ENCODE results near the gene TRMT10C.
"Not testable (repeated sequence)": the region's sequence is repeated elsewhere in the genome, so short reads cannot be mapped to it uniquely, and the experiment has no call there.

The TRMT10C gene

GRCh38 chr3:101544161-101544850 lies 17.4 kb upstream of the TRMT10C start:
- H3K27ac ChIP-seq (ENCODE audit: low read depth, low read length) = no peak overlapping the region
- no peaks in the 10 kb centered on the region for H3K27me3 ChIP-seq (ENCODE audit: control insufficient read depth in 5 of 5, insufficient read depth in 4 of 5, low read length in 5 of 5)
- H3K9ac ChIP-seq (ENCODE audit: low read length in 5 of 5) = no peak overlapping the region
- H3K36me3 ChIP-seq (ENCODE audit: control insufficient read depth in 5 of 5, insufficient read depth in 5 of 5, low read length in 5 of 5) = no peaks in the 10 kb centered on the region
- no peaks in the 10 kb centered on the region for H3K9me3 ChIP-seq (ENCODE audit: control insufficient read depth in 5 of 5, low read length in 5 of 5)
- H3K4me3 ChIP-seq (ENCODE audit: low read depth in 1 of 5, low read length in 5 of 5) = no peak overlapping the region
- no peaks in the 10 kb centered on the region for H3K4me1 ChIP-seq (ENCODE audit: control insufficient read depth in 5 of 5, insufficient read depth in 5 of 5, low read length in 5 of 5)

- H3K36me3 ChIP-seq (ENCODE audit: control insufficient read depth in 5 of 5, insufficient read depth in 5 of 5, low read length in 5 of 5) = no peaks in the 10 kb centered on the region
- no peak overlapping the region for H3K27ac ChIP-seq (ENCODE audit: low read depth, low read length)
- H3K9ac ChIP-seq (ENCODE audit: low read length in 5 of 5) = no peak overlapping the region
- H3K9me3 ChIP-seq (ENCODE audit: control insufficient read depth in 5 of 5, low read length in 5 of 5) = no peaks in the 10 kb centered on the region
- no peaks in the 10 kb centered on the region for H3K27me3 ChIP-seq (ENCODE audit: control insufficient read depth in 5 of 5, insufficient read depth in 4 of 5, low read length in 5 of 5)
- H3K4me3 ChIP-seq (ENCODE audit: low read depth in 1 of 5, low read length in 5 of 5) = no peak overlapping the region
- no peaks in the 10 kb centered on the region for H3K4me1 ChIP-seq (ENCODE audit: control insufficient read depth in 5 of 5, insufficient read depth in 5 of 5, low read length in 5 of 5)
Measured at GRCh38 chr3:101548527-101549105, 13.1 kb upstream of the TRMT10C start.

GRCh38 chr3:101549473-101549872 lies 12.2 kb upstream of the TRMT10C start:
- no peak overlapping the region for H3K9ac ChIP-seq (ENCODE audit: low read length in 5 of 5)
- no peak overlapping the region for H3K4me3 ChIP-seq (ENCODE audit: low read depth in 1 of 5, low read length in 5 of 5)
- no peak overlapping the region for H3K27ac ChIP-seq (ENCODE audit: low read depth, low read length)
- no peaks in the 10 kb centered on the region for H3K4me1 ChIP-seq (ENCODE audit: control insufficient read depth in 5 of 5, insufficient read depth in 5 of 5, low read length in 5 of 5)
- H3K9me3 ChIP-seq (ENCODE audit: control insufficient read depth in 5 of 5, low read length in 5 of 5) = no peaks in the 10 kb centered on the region
- no peaks in the 10 kb centered on the region for H3K36me3 ChIP-seq (ENCODE audit: control insufficient read depth in 5 of 5, insufficient read depth in 5 of 5, low read length in 5 of 5)
- H3K27me3 ChIP-seq (ENCODE audit: control insufficient read depth in 5 of 5, insufficient read depth in 4 of 5, low read length in 5 of 5) = no peaks in the 10 kb centered on the region

GRCh38 chr3:101551359-101552081 lies 10.1 kb upstream of the TRMT10C start:
- H3K36me3 ChIP-seq (ENCODE audit: control insufficient read depth in 5 of 5, insufficient read depth in 5 of 5, low read length in 5 of 5); H3K4me1 ChIP-seq (ENCODE audit: control insufficient read depth in 5 of 5, insufficient read depth in 5 of 5, low read length in 5 of 5); H3K27me3 ChIP-seq (ENCODE audit: control insufficient read depth in 5 of 5, insufficient read depth in 4 of 5, low read length in 5 of 5); H3K4me3 ChIP-seq (ENCODE audit: low read depth in 1 of 5, low read length in 5 of 5); H3K27ac ChIP-seq (ENCODE audit: low read depth, low read length); H3K9me3 ChIP-seq (ENCODE audit: control insufficient read depth in 5 of 5, low read length in 5 of 5); H3K9ac ChIP-seq (ENCODE audit: low read length in 5 of 5): not testable (repeated sequence)

GRCh38 chr3:101553381-101553780 lies 8.3 kb upstream of the TRMT10C start:
- H3K27ac ChIP-seq (ENCODE audit: low read depth, low read length); H3K9ac ChIP-seq (ENCODE audit: low read length in 5 of 5); H3K4me1 ChIP-seq (ENCODE audit: control insufficient read depth in 5 of 5, insufficient read depth in 5 of 5, low read length in 5 of 5): not testable (repeated sequence)

GRCh38 chr3:101556064-101556463 lies 5.6 kb upstream of the TRMT10C start:
- no peak overlapping the region for H3K4me3 ChIP-seq (ENCODE audit: low read depth in 1 of 5, low read length in 5 of 5)
- H3K36me3 ChIP-seq (ENCODE audit: control insufficient read depth in 5 of 5, insufficient read depth in 5 of 5, low read length in 5 of 5) = no peaks in the 10 kb centered on the region
- H3K4me1 ChIP-seq (ENCODE audit: control insufficient read depth in 5 of 5, insufficient read depth in 5 of 5, low read length in 5 of 5) = peaks cover 0 to under 1% (median 0%) of the 10 kb centered on the region in 5 donors
- no peaks in the 10 kb centered on the region for H3K9me3 ChIP-seq (ENCODE audit: control insufficient read depth in 5 of 5, low read length in 5 of 5)
- peaks cover 0 to 12% (median 3%) of the 10 kb centered on the region in 5 donors for H3K27me3 ChIP-seq (ENCODE audit: control insufficient read depth in 5 of 5, insufficient read depth in 4 of 5, low read length in 5 of 5)
- no peak overlapping the region for H3K9ac ChIP-seq (ENCODE audit: low read length in 5 of 5)
- no peak overlapping the region for H3K27ac ChIP-seq (ENCODE audit: low read depth, low read length)

More at GRCh38 chr3:101553381-101553780, 8.3 kb upstream of the TRMT10C start:
- H3K36me3 ChIP-seq (ENCODE audit: control insufficient read depth in 5 of 5, insufficient read depth in 5 of 5, low read length in 5 of 5); H3K4me3 ChIP-seq (ENCODE audit: low read depth in 1 of 5, low read length in 5 of 5); H3K9me3 ChIP-seq (ENCODE audit: control insufficient read depth in 5 of 5, low read length in 5 of 5): not testable (repeated sequence)
- peaks cover 0 to 12% (median 3%) of the 10 kb centered on the region in 5 donors for H3K27me3 ChIP-seq (ENCODE audit: control insufficient read depth in 5 of 5, insufficient read depth in 4 of 5, low read length in 5 of 5)

- Histone ChIP-seq H3K9me3 (ENCODE audit: control insufficient read depth in 5 of 5, low read length in 5 of 5) (no peaks in the 10 kb centered on the region), H3K27ac (ENCODE audit: low read depth, low read length) (no peak overlapping the region), H3K4me3 (ENCODE audit: low read depth in 1 of 5, low read length in 5 of 5) (no peak overlapping the region), H3K4me1 (ENCODE audit: control insufficient read depth in 5 of 5, insufficient read depth in 5 of 5, low read length in 5 of 5) (peaks cover 3 to 9% (median 5%) of the 10 kb centered on the region in 5 donors), H3K27me3 (ENCODE audit: control insufficient read depth in 5 of 5, insufficient read depth in 4 of 5, low read length in 5 of 5) (no peaks in the 10 kb centered on the region), H3K36me3 (ENCODE audit: control insufficient read depth in 5 of 5, insufficient read depth in 5 of 5, low read length in 5 of 5) (peaks cover 10 to 27% (median 16%) of the 10 kb centered on the region in 5 donors), H3K9ac (ENCODE audit: low read length in 5 of 5) (no peak overlapping the region)
Measured at GRCh38 chr3:101567528-101568317, 6.1 kb downstream of the TRMT10C start.

GRCh38 chr3:101571028-101571895 lies 9.6 kb downstream of the TRMT10C start:
- Histone ChIP-seq H3K36me3 (ENCODE audit: control insufficient read depth in 5 of 5, insufficient read depth in 5 of 5, low read length in 5 of 5) (peaks cover 0 to 12% (median 4%) of the 10 kb centered on the region in 5 donors), H3K27me3 (ENCODE audit: control insufficient read depth in 5 of 5, insufficient read depth in 4 of 5, low read length in 5 of 5) (no peaks in the 10 kb centered on the region), H3K27ac (ENCODE audit: low read depth, low read length) (no peak overlapping the region), H3K4me3 (ENCODE audit: low read depth in 1 of 5, low read length in 5 of 5) (no peak overlapping the region), H3K9me3 (ENCODE audit: control insufficient read depth in 5 of 5, low read length in 5 of 5) (no peaks in the 10 kb centered on the region), H3K9ac (ENCODE audit: low read length in 5 of 5) (no peak overlapping the region), H3K4me1 (ENCODE audit: control insufficient read depth in 5 of 5, insufficient read depth in 5 of 5, low read length in 5 of 5) (peaks cover 0 to 23% (median 20%) of the 10 kb centered on the region in 5 donors)
